Putamen (tissue), 1 donor: ENCODE results near the gene ZNF106.

Experiments
- DNase-seq: peaks from one replicate; pipeline ENCODE4 v3.0.0-alpha.2; 2016; ENCODE audit warnings: low spot score

The ZNF106 gene

DNA sequence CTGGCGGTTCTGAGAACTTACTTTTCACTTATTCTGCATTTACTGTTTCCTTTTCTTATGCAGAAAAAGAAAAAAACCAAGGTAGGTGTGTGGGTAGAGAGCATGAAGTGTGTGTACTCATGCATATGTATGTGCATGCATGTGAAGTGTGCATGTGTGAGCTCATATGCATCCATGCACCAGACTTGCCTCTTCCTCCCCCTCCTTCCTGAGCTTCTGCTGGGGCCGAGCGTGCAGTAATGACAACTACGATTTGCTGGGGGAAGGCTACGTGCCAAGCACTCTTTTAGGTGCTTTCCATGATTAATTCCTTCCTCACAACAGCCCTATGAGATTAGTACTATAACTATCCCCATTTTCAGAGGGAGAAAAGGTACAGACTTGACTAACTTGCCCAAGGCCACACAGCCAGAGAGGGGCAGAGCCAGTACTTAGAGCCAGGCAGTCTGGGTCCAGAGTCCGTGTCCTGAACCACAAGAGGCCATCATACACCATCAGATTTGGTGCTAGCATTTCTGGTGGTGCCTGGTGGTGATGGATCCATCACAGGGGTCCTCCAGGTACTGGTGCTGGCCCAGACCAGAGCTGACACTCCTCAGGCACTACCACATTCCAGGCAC lies 85.0 kb downstream of the ZNF106 start:
- no peak for DNase-seq

DNA sequence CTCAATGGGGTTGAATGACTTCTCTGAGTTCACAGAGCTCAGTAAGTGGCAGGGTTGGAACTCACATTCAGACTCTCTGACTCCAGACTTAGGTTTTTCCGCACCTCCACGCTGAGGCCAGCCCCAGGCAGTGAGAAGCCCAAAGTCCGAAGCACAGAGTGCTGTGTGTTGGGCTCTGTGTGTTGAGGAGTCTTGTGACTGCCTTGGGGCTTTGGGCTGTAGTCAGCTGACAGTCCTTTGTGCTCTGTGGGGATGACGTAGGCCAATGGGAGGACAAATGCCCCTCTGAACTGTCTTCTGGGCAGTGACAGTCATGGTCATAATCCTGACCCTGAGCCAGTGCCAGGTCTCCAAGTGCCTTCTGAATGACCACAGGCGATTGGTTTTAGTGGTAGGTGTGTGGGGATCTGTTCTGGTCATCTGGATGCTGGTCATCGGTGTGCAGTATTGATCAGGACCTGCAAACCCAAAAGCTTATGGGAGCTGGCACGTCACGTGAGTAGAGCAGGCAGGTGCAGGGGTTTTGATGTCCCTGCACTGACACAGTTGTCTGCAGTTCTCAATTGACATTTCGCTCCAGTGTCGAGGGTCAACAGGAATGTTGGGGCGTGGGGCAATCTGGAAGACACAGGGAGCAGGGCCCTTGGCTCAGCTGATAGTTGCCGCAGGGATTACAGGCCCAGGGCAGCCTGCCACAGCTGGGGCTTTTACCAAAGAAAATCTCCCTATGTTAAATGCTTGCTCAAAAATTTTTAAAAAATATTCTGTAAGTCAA lies 86.3 kb downstream of the ZNF106 start:
- peak; percentile 97 for DNase-seq

DNA sequence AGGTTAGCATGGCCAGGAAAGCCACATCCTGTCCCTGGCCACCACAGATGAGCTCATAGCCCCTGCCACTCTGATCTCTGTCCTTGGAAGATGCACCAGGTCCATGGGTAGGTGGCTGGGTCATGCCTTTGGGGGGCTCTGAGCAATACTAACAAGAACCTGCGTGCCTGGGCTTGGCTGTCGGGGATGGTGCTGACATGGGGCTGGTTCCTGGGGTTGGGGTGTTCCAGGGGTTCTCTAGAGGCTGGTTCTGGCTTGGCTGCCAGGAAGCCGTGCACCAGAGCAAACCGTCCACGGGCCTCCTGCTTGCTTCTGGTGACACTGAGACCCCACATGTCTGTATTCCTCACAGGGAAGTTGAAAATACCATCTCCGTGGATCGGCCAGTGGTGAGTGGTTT lies 87.6 kb downstream of the ZNF106 start:
- DNase-seq: no peak

DNA sequence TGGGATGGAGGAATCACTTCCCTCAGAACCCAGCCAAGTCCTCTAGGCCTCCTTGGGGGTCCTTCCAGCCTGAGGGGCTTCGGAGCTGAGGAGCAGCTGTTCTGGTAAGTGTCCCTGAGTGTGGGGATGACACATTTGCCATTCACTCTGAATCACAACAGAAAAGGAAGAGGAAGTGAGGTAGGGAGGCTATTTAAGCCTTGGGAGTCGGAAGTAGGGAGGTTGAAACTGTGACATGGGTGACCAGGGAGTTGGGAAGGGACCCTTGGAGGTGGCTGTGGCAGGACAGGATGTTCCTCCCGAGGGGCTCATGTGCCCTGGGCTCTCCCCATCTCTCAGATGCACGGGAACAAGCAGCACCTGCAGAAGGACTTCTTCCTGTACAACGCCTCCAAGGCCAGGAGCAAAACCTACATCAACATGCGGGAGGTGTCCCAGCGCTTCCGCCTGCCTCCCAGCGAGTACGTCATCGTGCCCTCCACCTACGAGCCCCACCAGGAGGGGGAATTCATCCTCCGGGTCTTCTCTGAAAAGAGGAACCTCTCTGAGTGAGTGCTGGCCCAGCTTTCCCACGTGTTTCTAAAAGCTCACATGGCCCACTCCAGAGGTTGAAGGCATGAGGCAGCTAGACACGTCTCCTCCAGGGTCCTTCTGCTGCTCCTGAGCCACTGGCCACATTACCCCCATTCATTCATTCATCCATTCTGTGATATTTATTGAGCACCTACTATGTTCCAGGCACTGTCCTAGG lies 88.3 kb downstream of the ZNF106 start:
- DNase-seq: no peak

DNA sequence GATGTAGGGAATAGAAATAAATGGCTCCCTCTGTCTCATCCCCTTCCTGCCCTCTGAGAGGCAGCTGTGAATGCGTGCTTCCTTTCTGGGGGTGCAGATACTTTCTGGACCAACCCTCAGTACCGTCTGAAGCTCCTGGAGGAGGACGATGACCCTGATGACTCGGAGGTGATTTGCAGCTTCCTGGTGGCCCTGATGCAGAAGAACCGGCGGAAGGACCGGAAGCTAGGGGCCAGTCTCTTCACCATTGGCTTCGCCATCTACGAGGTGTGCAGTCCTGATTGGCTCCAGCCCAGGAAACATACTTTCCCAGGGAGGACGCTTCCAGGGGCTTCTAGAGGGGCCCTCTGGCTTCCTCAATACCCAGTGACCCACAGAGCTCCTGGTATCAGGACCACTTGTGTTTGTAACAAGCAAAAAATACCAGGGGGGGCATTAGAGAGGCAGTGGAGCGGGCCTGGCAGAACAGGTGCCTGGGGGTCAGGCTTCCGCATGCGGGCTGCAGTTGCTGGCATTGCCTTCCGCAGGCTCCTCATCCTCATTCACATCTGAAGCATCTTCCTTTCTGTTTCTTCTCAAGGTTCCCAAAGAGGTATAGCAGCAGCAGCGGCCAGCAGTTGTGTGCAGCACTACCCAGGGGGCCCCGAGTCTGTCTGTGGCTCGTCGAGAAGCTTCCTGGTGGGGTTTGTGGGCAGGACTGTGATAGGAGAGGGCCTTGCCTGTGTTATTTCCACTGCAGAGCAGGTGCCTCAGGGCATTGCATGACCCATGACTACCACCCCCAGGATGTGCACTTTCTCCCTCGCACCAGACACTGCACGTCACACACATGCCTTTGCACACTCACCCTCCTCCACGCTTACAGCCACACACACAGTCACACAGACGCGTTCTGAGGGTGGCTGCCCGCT lies 89.1 kb downstream of the ZNF106 start:
- no peak for DNase-seq

DNA sequence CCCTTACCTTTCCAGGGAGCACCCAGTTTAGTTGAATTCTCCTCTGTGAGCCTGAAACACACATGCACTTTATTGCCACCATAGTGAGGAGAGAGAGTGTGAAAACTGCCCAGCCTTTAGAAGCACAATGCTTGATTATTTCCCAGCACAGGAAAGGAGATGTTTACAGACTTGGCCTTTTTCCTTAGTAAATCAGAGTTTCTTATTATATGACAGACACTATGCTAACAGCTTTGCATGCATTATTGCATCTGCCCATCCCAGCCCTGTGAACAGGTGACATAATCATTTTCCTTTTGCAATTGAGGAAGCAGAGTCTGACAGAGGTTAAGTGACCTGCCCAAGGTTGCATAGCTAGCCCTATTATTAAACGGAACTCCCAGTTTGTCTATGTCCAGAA lies 95.1 kb downstream of the ZNF106 start:
- DNase-seq: no peak

DNA sequence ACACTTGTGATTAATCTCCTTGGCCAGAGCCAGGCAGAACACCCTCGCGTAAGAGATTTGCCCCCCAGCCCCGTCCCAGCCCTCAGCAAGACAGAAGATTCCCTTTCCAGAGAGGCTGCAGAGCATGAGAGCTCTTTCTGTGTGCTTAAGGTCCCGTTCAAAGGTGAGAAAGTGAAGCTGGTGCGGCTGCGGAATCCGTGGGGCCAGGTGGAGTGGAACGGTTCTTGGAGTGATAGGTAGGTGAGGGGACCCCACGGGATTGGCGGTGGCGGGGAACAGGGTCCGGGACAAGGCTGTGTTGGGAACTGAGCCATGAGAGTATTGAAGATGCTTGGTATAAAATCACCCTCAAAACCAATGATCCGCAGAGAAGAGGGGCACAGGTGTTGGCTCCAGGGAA lies 96.8 kb downstream of the ZNF106 start:
- DNase-seq: no peak

DNA sequence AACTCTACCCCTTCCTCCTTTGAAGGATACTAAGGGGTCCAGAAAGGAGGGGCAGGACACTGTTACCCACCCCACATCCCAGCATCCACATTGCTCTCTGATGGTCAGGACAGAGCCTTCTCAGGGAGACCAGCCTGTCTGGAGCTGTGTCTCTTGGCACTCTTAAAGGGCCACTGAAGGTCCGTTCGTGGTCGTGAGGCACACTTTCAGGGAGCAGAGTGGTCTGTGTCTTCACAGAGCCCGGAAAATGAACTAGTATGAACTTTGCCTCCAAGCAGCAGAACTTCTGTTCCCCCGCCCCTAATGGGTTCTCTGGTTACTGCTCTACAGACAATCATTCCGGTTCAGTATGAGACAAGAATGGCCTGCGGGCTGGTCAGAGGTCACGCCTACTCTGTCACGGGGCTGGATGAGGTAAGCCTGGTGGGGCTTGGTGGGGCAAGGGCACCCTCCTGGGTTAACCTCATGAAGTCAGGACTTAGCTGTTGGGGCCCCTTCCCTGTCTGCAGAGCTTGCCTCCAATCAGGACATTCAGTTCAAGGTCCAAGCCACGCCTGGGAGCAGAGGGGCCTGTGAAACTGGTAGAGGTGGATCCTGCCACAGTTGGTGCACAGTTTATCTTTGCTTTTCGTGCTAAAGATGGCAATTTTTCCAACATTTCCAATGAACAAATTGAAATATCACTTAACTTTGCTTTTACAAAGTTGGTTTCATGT lies 98.5 kb downstream of the ZNF106 start:
- no peak for DNase-seq

DNA sequence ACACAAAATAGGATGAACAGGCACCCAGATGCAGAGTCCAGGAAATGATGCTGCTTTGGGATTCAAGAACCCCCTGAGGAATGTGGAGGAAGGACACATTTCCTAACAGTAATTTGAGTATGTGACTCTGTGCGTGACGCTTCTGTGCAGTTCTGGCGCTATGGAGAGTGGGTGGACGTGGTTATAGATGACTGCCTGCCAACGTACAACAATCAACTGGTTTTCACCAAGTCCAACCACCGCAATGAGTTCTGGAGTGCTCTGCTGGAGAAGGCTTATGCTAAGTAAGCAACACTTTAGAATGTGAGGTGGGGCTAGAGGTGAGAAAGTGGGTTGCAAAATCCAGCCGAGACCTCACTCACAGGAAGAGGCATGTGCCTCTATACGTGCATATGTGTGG lies 103.3 kb downstream of the ZNF106 start:
- no peak for DNase-seq

DNA sequence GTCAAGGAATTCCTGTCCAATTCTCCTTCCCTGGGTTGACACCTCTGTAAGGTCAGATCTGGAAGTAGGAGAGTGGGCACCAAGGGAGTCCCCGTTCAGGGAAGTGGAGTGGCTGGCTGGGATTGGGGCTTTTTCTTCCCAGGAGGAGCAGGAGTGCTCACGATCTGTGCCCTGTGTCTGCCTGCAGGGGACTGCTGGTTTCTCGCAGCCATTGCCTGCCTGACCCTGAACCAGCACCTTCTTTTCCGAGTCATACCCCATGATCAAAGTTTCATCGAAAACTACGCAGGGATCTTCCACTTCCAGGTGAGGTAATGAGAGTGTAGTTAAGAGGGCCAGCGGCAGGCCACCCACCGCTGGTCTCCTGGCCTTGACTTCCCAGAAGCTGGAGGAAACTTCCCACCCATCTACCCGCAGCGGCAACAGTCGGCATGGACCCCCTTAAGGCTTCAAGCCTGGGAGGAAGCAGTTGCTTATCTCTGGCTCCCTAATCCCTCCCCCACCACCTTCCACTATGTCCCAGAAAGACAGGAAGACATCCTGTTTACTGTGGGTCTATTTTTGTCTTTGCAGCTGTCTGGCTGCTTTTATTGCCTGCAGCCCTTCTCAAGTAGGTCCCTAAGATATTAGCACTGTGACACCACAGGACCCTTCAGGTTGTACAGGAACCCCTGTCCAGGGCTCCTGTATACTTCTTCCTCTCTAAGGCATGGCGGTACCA lies 104.8 kb downstream of the ZNF106 start:
- no peak for DNase-seq

DNA sequence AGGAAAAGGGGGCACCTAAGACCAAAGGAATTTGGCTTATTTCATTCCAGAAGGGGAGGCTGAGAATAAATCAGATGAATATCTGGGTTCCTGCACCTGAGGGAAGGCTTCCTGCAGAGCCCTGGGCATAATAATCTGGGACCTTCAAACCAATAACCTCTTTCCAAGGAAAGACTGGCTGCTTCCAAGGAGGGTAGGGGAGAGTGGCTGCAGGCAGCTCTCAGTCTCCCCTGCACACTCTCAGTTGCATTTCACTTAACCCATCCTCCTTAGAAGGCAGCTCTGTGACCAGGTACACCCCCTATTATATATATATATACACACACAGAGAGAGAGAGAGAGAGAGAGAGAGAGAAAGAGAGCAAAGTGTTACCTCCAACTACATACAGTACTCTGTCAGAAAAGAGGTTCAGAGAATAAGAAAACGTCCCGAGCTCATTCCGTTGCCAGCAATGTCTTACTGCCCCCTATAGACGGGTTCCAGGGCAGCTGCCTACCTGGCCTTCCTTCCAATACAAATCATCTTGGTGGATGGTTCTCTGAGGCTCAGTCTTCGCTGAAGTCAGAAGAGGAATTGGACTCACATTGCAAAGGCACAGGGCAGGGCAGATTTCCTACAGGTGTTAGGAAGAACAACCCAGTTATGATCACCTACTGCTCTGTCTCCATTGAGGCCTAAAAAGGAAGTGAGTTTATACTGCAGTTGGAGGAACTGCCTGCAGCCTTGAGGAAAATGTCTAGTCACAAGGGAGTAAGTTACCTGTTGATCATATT lies 105.5 kb downstream of the ZNF106 start:
- no peak for DNase-seq

DNA sequence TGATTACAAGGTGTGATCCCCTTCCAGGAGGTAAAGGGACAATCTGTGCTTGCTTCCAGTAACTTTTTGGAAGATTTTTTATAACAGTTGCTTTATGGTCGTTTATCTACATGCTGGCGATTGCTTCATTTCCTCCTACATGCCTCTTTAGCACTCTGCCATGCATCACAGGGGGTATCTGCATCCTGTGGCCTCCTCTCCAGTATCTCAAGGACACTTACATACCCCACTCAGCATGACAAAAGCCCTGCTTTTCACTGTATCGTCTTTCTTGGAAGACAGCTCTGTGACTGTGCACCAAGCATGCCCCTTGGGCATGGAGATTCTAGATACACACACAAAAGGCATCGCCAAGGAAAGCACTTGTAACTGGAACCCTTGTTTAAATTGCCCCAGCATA lies 106.3 kb downstream of the ZNF106 start:
- DNase-seq: no peak

DNA sequence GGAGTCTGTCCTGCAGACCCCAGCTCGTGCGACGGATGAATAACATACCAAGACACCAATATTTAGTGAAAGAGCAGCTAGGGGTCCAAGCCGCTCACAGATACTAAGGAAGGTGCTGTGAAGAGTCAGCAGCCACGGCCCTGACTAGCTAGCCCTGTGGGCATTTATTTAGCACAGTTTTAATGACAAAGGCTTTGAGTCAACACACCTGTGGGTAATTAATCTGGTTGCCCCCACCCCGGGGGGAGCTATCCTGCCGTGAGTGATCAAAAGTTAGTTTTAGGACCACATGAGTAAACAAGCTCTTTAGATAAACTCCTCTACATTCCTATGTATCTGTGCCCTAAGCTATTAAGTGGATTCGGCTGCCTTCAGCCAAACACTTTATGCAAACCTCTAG lies 112.9 kb downstream of the ZNF106 start:
- no peak for DNase-seq

DNA sequence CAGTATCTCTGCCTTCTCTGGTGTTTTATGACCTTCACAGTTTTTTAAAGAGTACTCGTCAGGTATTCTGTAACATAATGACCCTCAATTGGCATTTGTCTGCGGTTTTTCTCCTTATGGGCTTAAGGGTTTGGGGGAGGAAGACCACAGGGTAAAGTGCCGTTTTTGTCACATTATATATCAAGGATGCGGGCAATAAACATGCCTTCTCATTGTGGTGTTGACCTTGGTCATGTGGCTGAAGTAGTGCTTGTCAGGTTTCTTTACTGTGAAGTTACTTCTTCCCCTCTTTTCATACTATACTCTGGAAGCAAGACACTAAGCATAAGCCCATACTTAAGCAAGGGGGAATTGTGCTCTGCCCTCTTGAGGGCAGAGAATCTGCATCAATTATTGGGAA lies 115.0 kb downstream of the ZNF106 start:
- no peak for DNase-seq

DNA sequence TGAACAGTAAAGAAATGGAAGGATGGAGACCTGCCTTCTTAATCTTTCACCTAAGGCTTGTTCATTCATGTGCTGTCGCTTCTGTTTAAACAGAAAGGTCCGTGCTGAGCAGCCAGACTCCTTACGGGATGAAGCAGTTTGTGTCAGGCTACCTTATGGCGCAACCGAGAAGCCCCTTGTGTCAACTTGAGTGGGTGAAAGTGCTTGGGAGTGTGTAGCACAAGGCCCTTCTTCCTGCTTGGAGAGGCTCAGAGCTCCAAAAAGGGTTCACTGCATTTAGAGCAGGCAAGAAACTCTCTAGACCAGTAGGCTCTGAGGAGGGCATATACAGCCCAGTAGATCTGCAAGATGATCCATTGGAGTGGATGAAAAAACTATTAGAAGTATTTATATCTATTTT lies 115.7 kb downstream of the ZNF106 start:
- no peak for DNase-seq

DNA sequence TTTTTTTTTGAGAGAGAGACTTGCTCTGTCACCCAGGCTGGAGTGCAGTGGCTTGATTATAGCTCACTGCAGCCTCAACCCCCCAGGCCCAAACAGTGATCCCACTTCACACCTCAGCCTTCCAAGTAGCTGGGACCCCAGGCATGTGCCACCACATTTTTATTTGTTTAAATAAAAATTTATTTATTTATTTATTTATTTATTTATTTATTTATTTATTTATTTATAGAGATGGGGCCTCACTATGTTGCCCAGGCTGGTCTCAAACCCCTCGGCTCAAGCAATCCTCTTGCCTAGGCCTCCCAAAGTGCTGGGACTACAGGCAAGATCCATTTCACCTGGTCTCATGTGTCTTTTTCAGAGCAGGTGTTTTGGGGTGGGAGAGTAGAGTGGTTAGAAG lies 116.1 kb downstream of the ZNF106 start:
- DNase-seq: no peak

DNA sequence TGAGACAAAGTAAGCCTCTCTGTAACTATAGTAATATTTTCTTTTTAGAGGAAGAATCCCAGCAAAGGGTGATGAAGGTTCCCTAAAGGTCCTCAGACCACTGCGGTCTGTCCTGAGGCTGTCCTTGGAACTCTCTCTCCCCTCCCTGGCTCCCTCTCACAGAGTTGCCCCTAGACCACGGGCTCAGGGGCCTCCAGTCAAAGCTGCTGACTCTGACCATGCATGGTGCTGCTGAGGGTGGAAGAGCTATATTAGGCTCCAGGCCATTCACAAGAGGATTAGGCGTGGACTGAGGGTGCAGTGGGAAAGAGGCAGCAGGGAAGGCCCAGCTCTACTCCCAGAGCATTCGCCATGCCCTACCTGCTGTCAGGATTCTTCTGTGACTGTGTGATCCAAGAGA lies 117.0 kb downstream of the ZNF106 start:
- no peak for DNase-seq

DNA sequence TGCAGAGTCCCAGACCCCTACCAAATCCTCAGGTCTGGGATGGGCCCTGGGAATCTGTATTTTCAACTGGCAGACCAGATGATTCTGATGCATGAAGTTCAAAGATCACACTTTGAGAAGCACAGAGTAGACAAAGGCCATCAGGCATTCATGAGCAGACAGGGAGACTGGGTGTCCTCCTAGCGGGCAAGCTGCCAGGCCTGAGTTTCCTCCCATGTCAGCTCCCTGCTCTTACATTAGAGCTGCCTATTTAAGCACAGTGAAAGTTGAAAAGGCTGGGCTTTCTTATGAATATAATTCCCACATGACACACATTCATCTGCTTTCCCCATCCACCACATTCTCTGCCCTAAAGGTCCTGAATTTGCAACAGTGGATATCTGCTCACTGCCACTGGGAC lies 117.7 kb downstream of the ZNF106 start:
- no peak for DNase-seq

DNA sequence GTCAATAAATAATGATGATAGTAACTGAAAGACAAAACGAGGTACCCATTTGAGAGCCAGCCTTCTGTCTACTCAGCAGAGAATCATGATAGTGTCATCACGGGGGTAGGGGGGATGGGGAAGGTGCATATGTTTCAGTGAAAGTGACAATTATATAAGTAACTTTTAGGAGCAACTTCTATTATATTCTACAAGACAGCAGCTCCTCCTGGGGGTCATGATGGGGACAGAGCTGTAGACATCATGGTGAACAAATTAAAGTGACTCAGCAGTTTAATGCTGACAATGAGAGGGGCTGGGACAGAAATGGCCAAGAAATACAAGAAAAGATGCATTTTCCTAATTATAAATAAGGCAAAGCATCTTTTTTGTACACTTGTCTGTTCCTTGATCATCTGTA lies 119.8 kb downstream of the ZNF106 start:
- no peak for DNase-seq

DNA sequence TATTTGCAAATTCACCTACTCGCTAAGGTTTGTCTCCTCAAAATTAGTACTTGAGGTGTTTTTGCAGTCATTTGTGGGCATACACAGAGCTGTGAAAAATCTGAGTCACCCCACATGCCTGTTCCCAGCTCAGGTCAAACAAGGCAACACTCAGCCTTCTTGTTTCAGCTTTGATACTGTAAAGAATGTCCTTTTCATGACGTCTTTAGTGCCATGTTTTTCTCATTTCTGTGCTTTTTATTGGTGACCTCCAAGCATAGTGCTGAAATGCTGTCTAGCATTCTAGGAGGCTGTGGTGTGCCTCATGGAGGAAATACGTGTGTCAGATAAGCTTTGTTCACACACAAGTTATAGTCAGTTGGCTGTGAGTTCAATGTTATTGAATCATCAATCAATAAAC lies 122.8 kb downstream of the ZNF106 start:
- DNase-seq: no peak
